HAP-1 (cell line): Measurements from ENCODE around the gene AJM1.
"Not testable (repeated sequence)": the region's sequence is repeated elsewhere in the genome, so short reads cannot be mapped to it uniquely, and the experiment has no call there.

Source experiments
- DNase-seq, 2 experiments: peaks; one replicate each; pipeline ENCODE4 v3.0.0-alpha.2; 2016 to 2020; ENCODE audit warnings: low spot score in 2 of 2
- H3K27me3 ChIP-seq: fragments of 250-450 bp; sonication (Bioruptor Pico); 2 replicates; pipeline ENCODE4 v1.5.1; 2020; ENCODE audit warnings: low read depth, mild to moderate bottlenecking, moderate library complexity
- H3K36me3 ChIP-seq: fragments of 250-450 bp; sonication (Bioruptor Pico); replicated peaks from 2 replicates; pipeline ENCODE4 v1.5.1; 2020; ENCODE audit warnings: mild to moderate bottlenecking
- H3K4me1 ChIP-seq: fragments of 250-450 bp; sonication (Bioruptor Pico); 2 replicates; pipeline ENCODE4 v1.5.1; 2020; ENCODE audit warnings: mild to moderate bottlenecking
- H3K4me3 ChIP-seq: fragments of 250-450 bp; sonication (Bioruptor Pico); 2 replicates; pipeline ENCODE4 v1.5.1; 2020; ENCODE audit warnings: mild to moderate bottlenecking, moderate library complexity
- H3K9me3 ChIP-seq: fragments of 250-450 bp; sonication (Bioruptor Pico); 2 replicates; pipeline ENCODE4 v1.5.1; 2020; ENCODE audit warnings: mild to moderate bottlenecking, moderate library complexity
- in situ Hi-C: fragments of 300-500 bp; cut with MboI; formaldehyde crosslinking; loops from 3 replicates; pipeline ENCODE4 v1.14.3; 2020; ENCODE audit warnings: low sequenced_read_pairs, inconsistent platforms, mixed read lengths

Gene AJM1

GRCh38 chr9:136831002-136831719 is 11.1 kb upstream of the AJM1 start:
- no peaks in the 10 kb centered on the region for H3K9me3 ChIP-seq
- in situ Hi-C loops: no loop called here
- H3K4me1 ChIP-seq: no peaks in the 10 kb centered on the region
- no peak for DNase-seq
- peaks cover 68% of the 10 kb centered on the region for H3K36me3 ChIP-seq
- H3K27me3 ChIP-seq: no peaks in the 10 kb centered on the region
- H3K4me3 ChIP-seq: no peak overlapping the region

- Histone ChIP-seq H3K4me1 (no peaks in the 10 kb centered on the region), H3K27me3 (no peaks in the 10 kb centered on the region), H3K4me3 (no peak overlapping the region), H3K9me3 (no peaks in the 10 kb centered on the region), H3K36me3 (peaks cover 70% of the 10 kb centered on the region)
- DNase-seq: no peak
- in situ Hi-C loops: no loop called here
Measured at GRCh38 chr9:136831720-136832104, 10.6 kb upstream of the AJM1 start.

- Histone ChIP-seq H3K4me1 (no peaks in the 10 kb centered on the region), H3K27me3 (no peaks in the 10 kb centered on the region), H3K9me3 (no peaks in the 10 kb centered on the region), H3K36me3 (peaks cover 67% of the 10 kb centered on the region), H3K4me3 (no peak overlapping the region)
- in situ Hi-C loops: no loop called here
- DNase-seq: no peak
Measured at GRCh38 chr9:136832581-136832980, 9.7 kb upstream of the AJM1 start.

GRCh38 chr9:136833381-136834048 is 8.8 kb upstream of the AJM1 start:
- H3K4me1 ChIP-seq, H3K27me3 ChIP-seq, in situ Hi-C loops, DNase-seq, H3K9me3 ChIP-seq, H3K4me3 ChIP-seq: not testable (repeated sequence)
- peaks cover 57% of the 10 kb centered on the region for H3K36me3 ChIP-seq

- Histone ChIP-seq H3K36me3 (peaks cover 50% of the 10 kb centered on the region), H3K4me3 (no peak overlapping the region), H3K9me3 (no peaks in the 10 kb centered on the region), H3K27me3 (no peaks in the 10 kb centered on the region), H3K4me1 (no peaks in the 10 kb centered on the region)
- no peak for DNase-seq
- in situ Hi-C loops: no loop called here
Measured at GRCh38 chr9:136835162-136835931, 6.9 kb upstream of the AJM1 start.

GRCh38 chr9:136835932-136836904 is 6.1 kb upstream of the AJM1 start:
- no peak overlapping the region for H3K4me3 ChIP-seq
- no peaks in the 10 kb centered on the region for H3K9me3 ChIP-seq
- no peaks in the 10 kb centered on the region for H3K27me3 ChIP-seq
- H3K4me1 ChIP-seq: no peaks in the 10 kb centered on the region
- peaks cover 42% of the 10 kb centered on the region for H3K36me3 ChIP-seq
- peak in 1 of 2 experiments; percentile 14 for DNase-seq
- in situ Hi-C loops: no loop called here

GRCh38 chr9:136837146-136837855 is 5.0 kb upstream of the AJM1 start:
- H3K36me3 ChIP-seq: peaks cover 31% of the 10 kb centered on the region
- no peak overlapping the region for H3K4me3 ChIP-seq
- DNase-seq: peak in 1 of 2 experiments; percentile 8
- no peaks in the 10 kb centered on the region for H3K9me3 ChIP-seq
- H3K27me3 ChIP-seq: no peaks in the 10 kb centered on the region
- H3K4me1 ChIP-seq: peaks cover under 1% of the 10 kb centered on the region; the same call in 1 of the 2 replicates
- in situ Hi-C loops: no loop called here

- peaks cover 29% of the 10 kb centered on the region for H3K36me3 ChIP-seq
- H3K4me3 ChIP-seq, H3K9me3 ChIP-seq, in situ Hi-C loops, DNase-seq, H3K27me3 ChIP-seq, H3K4me1 ChIP-seq: not testable (repeated sequence)
Measured at GRCh38 chr9:136837856-136838277, 4.4 kb upstream of the AJM1 start.

- no peak overlapping the region for H3K4me3 ChIP-seq
- peaks cover 9% of the 10 kb centered on the region for H3K4me1 ChIP-seq
- H3K36me3 ChIP-seq: peaks cover 29% of the 10 kb centered on the region
- in situ Hi-C loops: no loop called here
- no peaks in the 10 kb centered on the region for H3K27me3 ChIP-seq
- DNase-seq: peak in 1 of 2 experiments; percentile 23
- H3K9me3 ChIP-seq: no peaks in the 10 kb centered on the region
Measured at GRCh38 chr9:136838314-136839228, 3.7 kb upstream of the AJM1 start.

- Histone ChIP-seq H3K4me3 (no peak overlapping the region), H3K27me3 (no peaks in the 10 kb centered on the region), H3K36me3 (peaks cover 25% of the 10 kb centered on the region), H3K9me3 (no peaks in the 10 kb centered on the region), H3K4me1 (peaks cover 13% of the 10 kb centered on the region)
- in situ Hi-C loops: no loop called here
- peak in 1 of 2 experiments; percentile 22 for DNase-seq
Measured at GRCh38 chr9:136839229-136840139, 2.8 kb upstream of the AJM1 start.

GRCh38 chr9:136840140-136840876 is 2.0 kb upstream of the AJM1 start:
- peaks cover 25% of the 10 kb centered on the region for H3K36me3 ChIP-seq

More at GRCh38 chr9:136840140-136840876, 2.0 kb upstream of the AJM1 start:
- no peak overlapping the region for H3K4me3 ChIP-seq
- peaks cover 13% of the 10 kb centered on the region for H3K4me1 ChIP-seq
- DNase-seq: peak in 1 of 2 experiments; percentile 45
- no peaks in the 10 kb centered on the region for H3K9me3 ChIP-seq
- no peaks in the 10 kb centered on the region for H3K27me3 ChIP-seq
- in situ Hi-C loops: no loop called here
